HFFc6 (cell line): ENCODE results near the gene ZDHHC6. TPM values are rescaled to one million over a fixed set of nuclear protein-coding genes. Genes with fewer than 3 reads are reported as not detected.
A peak's percentile ranks its signal among the peaks of the same experiment; 100 is the strongest.

Experiments
- DNase-seq: peaks from one replicate; pipeline ENCODE4 v3.0.0-alpha.2; 2018
- H3K27ac Mint-ChIP-seq: 2 replicates; pipeline ENCODE4 v1.8.0; 2020; ENCODE audit warnings: mild to moderate bottlenecking, mixed read lengths
- H3K27me3 Mint-ChIP-seq: 2 replicates; pipeline ENCODE4 v1.8.0; 2021; ENCODE audit warnings: mild to moderate bottlenecking, moderate library complexity, mixed read lengths; ENCODE audit not compliant: insufficient read depth
- H3K36me3 Mint-ChIP-seq: 2 replicates; pipeline ENCODE4 v1.8.0; 2021; ENCODE audit warnings: low read depth, mixed read lengths
- H3K4me1 Mint-ChIP-seq: 2 replicates; pipeline ENCODE4 v1.8.0; 2020; ENCODE audit warnings: low read depth, mixed read lengths
- H3K4me3 Mint-ChIP-seq: 2 replicates; pipeline ENCODE4 v1.8.0; 2020; ENCODE audit warnings: mild to moderate bottlenecking, moderate library complexity, mixed read lengths
- H3K9me3 Mint-ChIP-seq: 2 replicates; pipeline ENCODE4 v1.8.0; 2020; ENCODE audit warnings: mild to moderate bottlenecking, mixed read lengths
- CTCF ChIP-seq: fragments of 200-600 bp; sonication (generic); IDR thresholded peaks from 2 replicates; pipeline ENCODE4 v1.5.0; 2021; ENCODE audit warnings: antibody characterized with exemption, mild to moderate bottlenecking
- total RNA-seq, 6 experiments: library from RNA; stranded (reverse); fragmentation: NEBNext Ultra II Directional; extraction: Animal tissue kit (Norgen Biotek cat#: 25700); gene quantifications; 2 replicates in 1 of 6; 3 replicates in 5 of 6; pipeline ENCODE4 v1.2.3, GENCODE V29; 2021

ZDHHC6 gene
- total RNA-seq, 6 experiments from 2014 or later, result 23.1 to 30.5 (median 25.7) TPM

- H3K36me3 Mint-ChIP-seq, result no peaks in the 10 kb centered on the region
- no peaks in the 10 kb centered on the region for H3K9me3 Mint-ChIP-seq
- no peaks in the 10 kb centered on the region; the same call in 1 of the 2 replicates for H3K4me1 Mint-ChIP-seq
- DNase-seq, result no peak
- no peak overlapping the region for H3K27ac Mint-ChIP-seq
- TF ChIP-seq CTCF, result no peak
- no peaks in the 10 kb centered on the region for H3K27me3 Mint-ChIP-seq
- H3K4me3 Mint-ChIP-seq, result no peak overlapping the region
Measured at GRCh38 chr10:112484399-112484798, 37.7 kb upstream of the ZDHHC6 start.

GRCh38 chr10:112481602-112482001, 34.9 kb upstream of the ZDHHC6 start:
- Mint-ChIP-seq H3K27me3 (no peaks in the 10 kb centered on the region), H3K36me3 (no peaks in the 10 kb centered on the region), H3K27ac (no peak overlapping the region), H3K9me3 (no peaks in the 10 kb centered on the region), H3K4me3 (no peak overlapping the region), H3K4me1 (peaks cover 12% of the 10 kb centered on the region)
- TF ChIP-seq CTCF, result no peak
- DNase-seq, result no peak

- no peaks in the 10 kb centered on the region for H3K9me3 Mint-ChIP-seq
- peak; percentile 82 for TF ChIP-seq CTCF
- H3K36me3 Mint-ChIP-seq, result no peaks in the 10 kb centered on the region
- H3K4me1 Mint-ChIP-seq, result peaks cover 23% of the 10 kb centered on the region
- H3K27me3 Mint-ChIP-seq, result no peaks in the 10 kb centered on the region
- peak; percentile 24 for DNase-seq
- H3K4me3 Mint-ChIP-seq, result 0 out of 2 replicates have a peak overlapping the region, but pooled peaks have one; percentile 5
- no peak overlapping the region for H3K27ac Mint-ChIP-seq
Measured at GRCh38 chr10:112475575-112476218, 29.0 kb upstream of the ZDHHC6 start.

- H3K4me3 Mint-ChIP-seq, result no peak overlapping the region
- peaks cover 21% of the 10 kb centered on the region for H3K4me1 Mint-ChIP-seq
- DNase-seq, result peak; percentile 45
- TF ChIP-seq CTCF, result peak; percentile 89
- H3K9me3 Mint-ChIP-seq, result no peaks in the 10 kb centered on the region
- H3K27me3 Mint-ChIP-seq, result no peaks in the 10 kb centered on the region
- no peaks in the 10 kb centered on the region; the same call in 1 of the 2 replicates for H3K36me3 Mint-ChIP-seq
- 0 out of 2 replicates have a peak overlapping the region, but pooled peaks have one; percentile 16 for H3K27ac Mint-ChIP-seq
Measured at GRCh38 chr10:112471878-112472487, 25.3 kb upstream of the ZDHHC6 start.

- H3K4me3 Mint-ChIP-seq, result no peak overlapping the region
- H3K27ac Mint-ChIP-seq, result no peak overlapping the region
- no peaks in the 10 kb centered on the region for H3K9me3 Mint-ChIP-seq
- no peaks in the 10 kb centered on the region for H3K27me3 Mint-ChIP-seq
- H3K4me1 Mint-ChIP-seq, result peaks cover 6% of the 10 kb centered on the region
- DNase-seq, result no peak
- TF ChIP-seq CTCF, result no peak
- peaks cover 17% of the 10 kb centered on the region for H3K36me3 Mint-ChIP-seq
Measured at GRCh38 chr10:112467541-112468075, 20.9 kb upstream of the ZDHHC6 start.
